Measurements from ENCODE around the gene DLGAP1.

- TF ChIP-seq CTCF (IDR thresholded peaks at IDR 0.05; ENCODE audit: insufficient read depth, low read length, poor library complexity, severe bottlenecking) = no peak
- TF ChIP-seq EZH2phosphoT487 (conservative IDR thresholded peaks at IDR 0.05; ENCODE audit: low read length) = no peak
Measured at GRCh38 chr18:3870914-3871313, 584.2 kb downstream of the DLGAP1 start.
